EL (cell line): Measurements from ENCODE around the gene ZNF19.
"Not testable (repeated sequence)": the region's sequence is repeated elsewhere in the genome, so short reads cannot be mapped to it uniquely, and the experiment has no call there.

ENCODE experiments used
- DNase-seq: peaks from one replicate; pipeline ENCODE4 v3.0.0-alpha.2; 2016

ZNF19 gene

DNA sequence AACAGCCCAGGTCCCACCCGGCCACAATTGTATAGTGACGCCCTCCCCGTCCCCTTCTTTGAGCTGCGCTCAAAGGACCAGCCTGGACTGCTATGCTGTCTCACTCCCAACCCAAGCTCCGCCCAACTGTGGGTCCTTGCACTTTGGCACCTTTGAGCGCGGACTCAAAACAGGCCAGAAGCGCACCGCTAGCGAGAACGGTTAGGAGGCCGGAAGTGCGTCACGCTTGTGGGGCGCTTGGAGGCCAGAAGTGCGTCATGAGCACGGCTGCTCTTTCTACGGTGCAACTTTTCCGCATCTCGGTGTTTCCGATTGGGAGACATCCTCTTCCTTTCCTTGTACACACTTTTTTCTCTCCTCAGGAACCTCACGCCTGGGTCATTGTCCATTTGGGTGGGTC lies at the start of gene ZNF19:
ZNF19 (minus strand) TSS at position 203 of the 400 bp plus-strand sequence. CDS start 7,210 bp downstream, outside the sequence.
- no peak for DNase-seq

GRCh38 chr16:71537643-71538042 lies 48.5 kb upstream of the ZNF19 start:
- DNase-seq: peak; percentile 32

GRCh38 chr16:71536752-71537499 lies 47.8 kb upstream of the ZNF19 start:
- no peak for DNase-seq

- DNase-seq: no peak
Measured at GRCh38 chr16:71532366-71532765, 43.2 kb upstream of the ZNF19 start.

GRCh38 chr16:71528863-71529262 lies 39.7 kb upstream of the ZNF19 start:
- DNase-seq: no peak

GRCh38 chr16:71528257-71528656 lies 39.1 kb upstream of the ZNF19 start:
- DNase-seq: no peak

GRCh38 chr16:71526111-71526631 lies 37.0 kb upstream of the ZNF19 start, which contains the start of gene CHST4:
CHST4 (plus strand) TSS chr16:71526426; CDS start chr16:71536678, 10,252 bp downstream.
- DNase-seq: peak; percentile 81

GRCh38 chr16:71524566-71525553 lies 35.7 kb upstream of the ZNF19 start:
- DNase-seq: no peak

DNA sequence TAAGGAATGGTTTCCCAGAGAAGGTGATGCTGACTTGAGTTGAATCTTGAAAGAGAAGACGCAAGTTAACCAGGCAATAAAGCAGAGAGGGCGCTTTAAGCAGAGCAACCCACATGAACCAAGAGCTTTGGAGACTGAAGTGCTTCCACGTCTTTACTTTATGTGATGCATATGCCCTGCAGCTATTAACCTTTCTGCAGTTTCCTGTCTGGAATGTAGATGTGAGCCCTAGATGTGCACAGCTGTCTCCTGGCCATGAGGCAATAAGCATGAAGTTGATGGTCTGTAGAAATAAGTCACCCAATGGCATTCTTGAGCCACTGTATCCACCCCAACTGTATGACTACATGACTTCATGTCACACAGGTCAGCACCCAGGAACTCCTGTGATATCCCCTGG lies 31.4 kb upstream of the ZNF19 start:
- peak; percentile 14 for DNase-seq

DNA sequence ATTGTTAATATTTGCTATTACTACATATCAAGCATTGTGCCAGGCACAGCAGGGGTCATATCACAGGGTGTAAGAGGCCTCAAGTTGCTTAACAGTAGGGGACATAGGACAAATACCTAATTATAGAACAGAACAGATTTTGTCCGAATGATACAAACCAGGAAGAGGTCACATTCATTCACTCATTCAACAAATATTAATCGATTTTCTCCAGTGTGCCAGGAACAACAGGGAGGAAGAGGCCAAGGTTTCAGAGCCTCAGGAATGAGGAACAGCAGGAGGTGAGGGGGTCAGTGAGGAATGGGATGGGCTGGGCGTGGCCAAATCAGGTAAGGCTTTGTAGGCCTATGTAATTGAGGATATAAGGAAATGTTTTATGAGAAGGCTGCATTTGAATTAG lies 25.9 kb upstream of the ZNF19 start:
- no peak for DNase-seq

GRCh38 chr16:71514476-71514875 lies 25.4 kb upstream of the ZNF19 start:
- no peak for DNase-seq

DNA sequence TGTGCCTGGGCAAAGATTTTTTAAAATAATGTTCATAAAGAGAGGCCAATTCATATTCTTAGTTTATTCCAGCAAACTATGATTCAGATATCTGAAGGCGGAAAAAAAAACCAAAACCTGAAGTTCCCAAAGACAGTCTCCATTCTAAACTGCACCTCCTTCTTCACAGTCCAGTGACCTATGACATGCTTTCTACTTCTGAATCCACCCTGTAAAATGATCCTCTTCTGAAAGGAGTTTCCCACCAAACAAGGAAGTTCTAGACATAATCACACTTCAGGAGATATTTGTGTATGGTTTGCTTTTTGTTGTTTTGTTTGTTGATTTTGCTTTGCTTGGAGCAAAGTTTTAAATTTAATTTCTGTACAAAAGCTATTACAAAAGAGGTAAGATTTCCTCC lies 24.2 kb upstream of the ZNF19 start:
- DNase-seq: no peak

DNA sequence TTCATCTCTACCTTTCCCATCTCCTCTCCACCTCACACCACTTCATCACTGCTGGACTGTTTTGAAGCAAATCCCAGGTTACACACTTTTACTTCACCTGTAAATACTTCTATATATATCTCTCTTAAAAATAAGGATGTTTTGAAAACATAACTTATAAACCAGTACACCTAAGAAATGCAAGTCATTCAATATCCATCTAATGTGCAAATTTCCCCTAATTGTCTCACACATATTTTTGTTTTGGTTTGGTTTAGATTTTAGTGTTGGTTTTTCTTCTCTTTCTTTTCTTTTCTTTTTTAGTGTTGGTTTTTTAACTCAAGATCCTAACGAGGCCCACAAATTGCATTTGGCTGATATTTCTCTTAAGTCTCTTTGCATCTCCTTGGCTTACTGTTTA lies 17.9 kb upstream of the ZNF19 start:
- DNase-seq: no peak

DNA sequence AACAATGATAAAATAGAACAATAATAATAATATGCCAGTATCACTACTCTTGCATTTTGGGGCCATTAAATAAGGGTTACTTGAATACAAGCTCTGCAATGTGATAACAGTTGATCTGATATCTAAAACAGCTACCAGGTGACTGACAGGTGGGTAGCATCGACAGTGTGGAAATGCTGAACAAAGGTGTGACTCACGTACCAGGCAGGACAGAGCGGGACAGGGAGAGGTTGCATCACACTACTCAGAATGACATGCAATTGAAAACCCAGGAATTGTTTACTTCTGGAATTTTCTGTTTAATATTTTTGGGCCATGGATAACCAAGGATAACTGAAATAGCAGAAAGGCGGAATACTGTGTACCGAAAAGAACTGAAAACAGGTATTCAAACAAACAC lies 15.8 kb upstream of the ZNF19 start:
- no peak for DNase-seq

- DNase-seq: not testable (repeated sequence)
Measured at GRCh38 chr16:71504051-71504450, 14.9 kb upstream of the ZNF19 start.

GRCh38 chr16:71501547-71501946 lies 12.4 kb upstream of the ZNF19 start:
- DNase-seq: no peak

DNA sequence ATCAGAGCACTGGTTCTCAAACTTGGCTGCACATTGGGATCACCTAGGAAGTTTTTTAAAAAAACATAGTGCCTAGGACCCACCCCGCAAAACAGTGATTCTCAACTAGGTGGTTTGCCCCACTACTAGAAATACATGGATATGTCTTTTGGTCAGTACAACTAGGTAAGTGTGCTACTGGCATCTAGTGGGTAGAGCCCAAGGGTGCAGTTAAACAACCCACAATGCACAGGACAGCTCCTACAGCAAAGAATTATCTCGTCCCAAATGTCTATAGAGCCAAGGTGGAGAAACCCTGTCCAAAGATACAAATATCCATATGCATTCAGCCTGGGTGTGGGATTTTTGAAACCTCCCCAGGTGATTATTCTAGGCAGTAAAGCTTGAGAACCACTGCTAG lies 11.8 kb upstream of the ZNF19 start:
- no peak for DNase-seq

GRCh38 chr16:71499775-71500364 lies 10.7 kb upstream of the ZNF19 start:
- peak; percentile 57 for DNase-seq

DNA sequence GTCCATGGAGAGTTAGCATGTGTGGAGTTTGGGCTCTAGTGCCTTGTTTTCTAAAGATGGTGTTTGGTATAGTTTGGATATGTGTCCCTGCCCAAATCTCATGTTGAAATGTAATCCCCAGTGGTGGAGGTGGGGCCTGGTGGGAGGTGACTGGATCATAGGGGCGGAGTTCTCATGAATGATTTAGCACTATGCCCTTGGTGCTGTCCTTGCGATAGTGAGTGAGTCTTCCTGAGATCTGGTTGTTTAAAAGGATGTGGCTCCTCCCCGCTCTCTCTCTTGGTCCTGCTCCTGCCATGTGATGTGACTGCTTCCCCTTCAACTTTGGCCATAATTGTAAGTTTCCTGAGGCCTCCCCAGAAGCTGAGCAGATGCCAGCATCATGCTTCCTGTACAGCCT lies 8.9 kb upstream of the ZNF19 start:
- no peak for DNase-seq

- no peak for DNase-seq
Measured at GRCh38 chr16:71493213-71493612, 4.1 kb upstream of the ZNF19 start.

- no peak for DNase-seq
Measured at GRCh38 chr16:71492786-71493185, 3.7 kb upstream of the ZNF19 start.

- DNase-seq: no peak
Measured at GRCh38 chr16:71491054-71491453, 1.9 kb upstream of the ZNF19 start.

DNA sequence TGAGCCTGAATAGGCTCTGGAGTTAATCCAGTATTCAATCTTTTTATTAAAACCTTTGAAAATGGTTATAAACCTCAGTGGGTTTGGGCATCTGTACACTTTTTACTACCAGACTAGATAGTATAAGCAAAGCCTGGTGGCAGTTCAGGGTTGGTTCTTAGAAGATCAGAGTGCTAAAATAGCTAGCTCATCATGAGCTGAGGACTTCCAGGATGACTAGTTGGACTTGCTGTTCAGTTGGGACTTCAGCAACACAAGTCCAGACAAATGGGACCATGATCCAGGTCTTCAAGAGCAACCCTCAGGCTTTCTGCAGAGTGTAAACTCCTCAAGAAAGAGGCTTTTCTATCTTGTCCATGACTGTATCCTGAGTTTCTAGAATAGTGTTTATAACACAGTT lies 1.2 kb upstream of the ZNF19 start:
- DNase-seq: no peak
